Measurements from ENCODE around the gene CGB5. TPM values are rescaled to one million over a fixed set of nuclear protein-coding genes. Genes with fewer than 3 reads are reported as not detected.
"Not testable (repeated sequence)": the region's sequence is repeated elsewhere in the genome, so short reads cannot be mapped to it uniquely, and the experiment has no call there.

Gene CGB5
- total RNA-seq, 1 donor from 2014 or later, result not detected

DNA sequence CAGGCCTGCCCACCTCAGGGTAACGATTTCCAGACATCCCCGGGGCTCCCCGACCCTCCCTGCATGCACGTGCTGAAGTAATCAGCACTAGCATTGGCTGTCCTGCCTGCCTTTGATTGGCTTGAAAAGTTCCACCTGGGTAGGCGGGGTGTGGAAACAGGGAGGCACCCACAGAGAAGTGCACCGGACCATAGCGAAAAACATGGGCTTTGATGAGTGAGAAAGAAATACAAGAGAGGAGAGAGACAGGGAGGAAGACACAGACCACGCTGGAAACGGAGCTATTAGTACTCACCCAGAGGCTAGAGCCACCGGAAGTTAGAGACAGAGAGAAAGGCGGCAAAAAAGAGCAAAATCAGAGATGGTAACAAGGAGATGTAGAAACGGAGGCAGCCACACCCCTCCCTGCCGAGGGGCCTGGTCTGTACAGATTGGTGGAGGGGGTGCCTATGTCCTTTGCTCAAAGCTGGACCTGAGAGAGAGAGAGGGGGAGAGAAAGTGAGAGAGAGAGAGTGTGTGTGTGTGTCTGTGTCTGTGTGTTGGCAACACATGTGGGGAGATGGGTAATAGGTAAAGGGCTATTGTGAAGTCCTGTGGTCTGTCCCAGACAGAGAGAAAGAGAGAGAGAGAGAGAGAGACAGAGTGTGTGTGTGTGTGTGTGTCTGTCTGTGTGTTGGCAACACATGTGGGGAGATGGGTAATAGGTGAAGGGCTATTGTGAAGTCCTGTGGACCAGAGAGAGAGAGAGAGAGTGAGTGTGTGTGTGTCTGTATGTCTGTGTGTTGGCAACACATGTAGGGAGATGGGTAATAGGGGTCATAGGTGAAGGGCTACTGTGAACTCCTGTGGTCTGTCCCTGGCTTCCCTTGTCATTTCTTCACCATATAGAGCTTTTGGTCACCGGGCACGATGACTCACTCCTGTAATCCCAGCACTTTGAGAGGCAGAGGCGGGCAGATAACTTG lies 22.4 kb upstream of the CGB5 start:
- Histone ChIP-seq H3K4me3 (ENCODE audit: low read length in 3 of 3) (no peak overlapping the region), H3K9me3 (ENCODE audit: control insufficient read depth in 3 of 3, low read length in 3 of 3) (no peaks in the 10 kb centered on the region), H3K36me3 (ENCODE audit: control insufficient read depth in 3 of 3, insufficient read depth in 3 of 3, low read length in 3 of 3) (peaks cover 0 to 1% (median under 1%) of the 10 kb centered on the region in 3 donors), H3K27me3 (ENCODE audit: control insufficient read depth in 3 of 3, insufficient read depth in 3 of 3, low read length in 3 of 3) (peaks cover 3 to 11% (median 4%) of the 10 kb centered on the region in 3 donors), H3K9ac (ENCODE audit: low read depth in 1 of 3, low read length in 3 of 3) (no peak overlapping the region), H3K4me1 (ENCODE audit: control insufficient read depth in 3 of 3, insufficient read depth in 3 of 3, low read length in 3 of 3) (peaks cover 15 to 21% (median 16%) of the 10 kb centered on the region in 3 donors), H3K27ac (ENCODE audit: low read depth, low read length) (no peak overlapping the region)

- Histone ChIP-seq H3K4me1 (ENCODE audit: control insufficient read depth in 3 of 3, insufficient read depth in 3 of 3, low read length in 3 of 3) (peaks cover 15 to 21% (median 16%) of the 10 kb centered on the region in 3 donors), H3K9ac (ENCODE audit: low read depth in 1 of 3, low read length in 3 of 3) (no peak overlapping the region), H3K27ac (ENCODE audit: low read depth, low read length) (no peak overlapping the region), H3K4me3 (ENCODE audit: low read length in 3 of 3) (no peak overlapping the region), H3K27me3 (ENCODE audit: control insufficient read depth in 3 of 3, insufficient read depth in 3 of 3, low read length in 3 of 3) (peaks cover 2 to 11% (median 4%) of the 10 kb centered on the region in 3 donors), H3K9me3 (ENCODE audit: control insufficient read depth in 3 of 3, low read length in 3 of 3) (no peaks in the 10 kb centered on the region), H3K36me3 (ENCODE audit: control insufficient read depth in 3 of 3, insufficient read depth in 3 of 3, low read length in 3 of 3) (no peaks in the 10 kb centered on the region)
These were observed 21.5 kb upstream of the CGB5 start for GRCh38 chr19:49022116-49022515.

- H3K27me3 ChIP-seq (ENCODE audit: control insufficient read depth in 3 of 3, insufficient read depth in 3 of 3, low read length in 3 of 3), result peaks cover 0 to 11% (median 2%) of the 10 kb centered on the region in 3 donors
- not testable (repeated sequence) for H3K9ac ChIP-seq (ENCODE audit: low read depth in 1 of 3, low read length in 3 of 3); H3K36me3 ChIP-seq (ENCODE audit: control insufficient read depth in 3 of 3, insufficient read depth in 3 of 3, low read length in 3 of 3); H3K4me3 ChIP-seq (ENCODE audit: low read length in 3 of 3); H3K4me1 ChIP-seq (ENCODE audit: control insufficient read depth in 3 of 3, insufficient read depth in 3 of 3, low read length in 3 of 3); H3K9me3 ChIP-seq (ENCODE audit: control insufficient read depth in 3 of 3, low read length in 3 of 3); H3K27ac ChIP-seq (ENCODE audit: low read depth, low read length)
These were observed 19.4 kb upstream of the CGB5 start, which contains the start of gene CGB3 for GRCh38 chr19:49024233-49024632. TSS of gene CGB3 (minus strand) at chr19:49024333. CDS start at chr19:49023971, 362 bp downstream.

GRCh38 chr19:49025088-49025487 lies 18.6 kb upstream of the CGB5 start:
- H3K9ac ChIP-seq (ENCODE audit: low read depth in 1 of 3, low read length in 3 of 3); H3K9me3 ChIP-seq (ENCODE audit: control insufficient read depth in 3 of 3, low read length in 3 of 3); H3K27me3 ChIP-seq (ENCODE audit: control insufficient read depth in 3 of 3, insufficient read depth in 3 of 3, low read length in 3 of 3); H3K27ac ChIP-seq (ENCODE audit: low read depth, low read length); H3K4me3 ChIP-seq (ENCODE audit: low read length in 3 of 3); H3K4me1 ChIP-seq (ENCODE audit: control insufficient read depth in 3 of 3, insufficient read depth in 3 of 3, low read length in 3 of 3); H3K36me3 ChIP-seq (ENCODE audit: control insufficient read depth in 3 of 3, insufficient read depth in 3 of 3, low read length in 3 of 3): not testable (repeated sequence)

- H3K9me3 ChIP-seq (ENCODE audit: control insufficient read depth in 3 of 3, low read length in 3 of 3); H3K27me3 ChIP-seq (ENCODE audit: control insufficient read depth in 3 of 3, insufficient read depth in 3 of 3, low read length in 3 of 3); H3K27ac ChIP-seq (ENCODE audit: low read depth, low read length); H3K4me1 ChIP-seq (ENCODE audit: control insufficient read depth in 3 of 3, insufficient read depth in 3 of 3, low read length in 3 of 3); H3K4me3 ChIP-seq (ENCODE audit: low read length in 3 of 3); H3K9ac ChIP-seq (ENCODE audit: low read depth in 1 of 3, low read length in 3 of 3); H3K36me3 ChIP-seq (ENCODE audit: control insufficient read depth in 3 of 3, insufficient read depth in 3 of 3, low read length in 3 of 3): not testable (repeated sequence)
These were observed 18.0 kb upstream of the CGB5 start for GRCh38 chr19:49025599-49025998.

DNA sequence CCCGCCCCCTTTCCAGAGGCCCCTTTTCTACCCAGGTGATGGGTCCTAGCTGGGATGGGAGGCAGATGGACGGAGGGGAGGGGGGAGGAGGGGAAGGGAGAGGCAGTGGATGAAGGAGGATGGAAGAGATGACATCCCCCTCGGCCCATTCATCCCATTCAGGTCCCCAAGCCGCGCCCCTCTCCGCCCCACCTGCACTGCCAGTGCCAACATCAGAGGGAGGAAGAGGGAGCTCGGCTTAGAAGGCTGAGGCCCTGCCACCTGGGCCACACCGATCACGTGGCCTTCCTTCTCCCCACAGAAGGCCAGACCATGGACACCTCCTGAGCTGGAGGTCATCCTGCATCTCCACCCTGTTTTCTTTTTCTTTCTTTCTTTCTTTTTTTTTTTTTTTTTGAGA lies 15.0 kb upstream of the CGB5 start:
- not testable (repeated sequence) for H3K36me3 ChIP-seq (ENCODE audit: control insufficient read depth in 3 of 3, insufficient read depth in 3 of 3, low read length in 3 of 3); H3K4me1 ChIP-seq (ENCODE audit: control insufficient read depth in 3 of 3, insufficient read depth in 3 of 3, low read length in 3 of 3); H3K27ac ChIP-seq (ENCODE audit: low read depth, low read length)

DNA sequence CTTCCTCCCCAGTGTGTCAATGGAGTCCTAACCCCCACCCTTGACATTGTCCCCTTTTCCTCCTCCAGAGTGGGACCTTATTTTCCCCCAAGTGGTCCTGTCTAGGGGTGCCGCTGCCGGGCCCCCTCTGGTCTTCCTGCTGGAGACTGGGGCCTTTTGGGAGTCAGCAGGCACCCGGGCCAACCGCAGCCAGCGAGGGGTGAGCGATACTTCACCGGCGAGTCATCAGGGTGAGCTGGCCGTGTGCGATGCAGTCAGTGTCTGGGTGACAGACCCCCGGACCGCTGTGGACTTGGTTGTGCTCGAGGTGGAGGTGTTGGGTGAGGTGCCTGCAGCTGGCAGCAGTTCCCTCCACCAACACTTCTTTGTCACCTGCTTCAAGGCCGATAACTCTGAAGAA lies 13.9 kb upstream of the CGB5 start:
- not testable (repeated sequence) for H3K4me1 ChIP-seq (ENCODE audit: control insufficient read depth in 3 of 3, insufficient read depth in 3 of 3, low read length in 3 of 3); H3K36me3 ChIP-seq (ENCODE audit: control insufficient read depth in 3 of 3, insufficient read depth in 3 of 3, low read length in 3 of 3); H3K9ac ChIP-seq (ENCODE audit: low read depth in 1 of 3, low read length in 3 of 3); H3K27me3 ChIP-seq (ENCODE audit: control insufficient read depth in 3 of 3, insufficient read depth in 3 of 3, low read length in 3 of 3); H3K4me3 ChIP-seq (ENCODE audit: low read length in 3 of 3); H3K27ac ChIP-seq (ENCODE audit: low read depth, low read length); H3K9me3 ChIP-seq (ENCODE audit: control insufficient read depth in 3 of 3, low read length in 3 of 3)

More for the DNA sequence above, 15.0 kb upstream of the CGB5 start:
- H3K9ac ChIP-seq (ENCODE audit: low read depth in 1 of 3, low read length in 3 of 3); H3K9me3 ChIP-seq (ENCODE audit: control insufficient read depth in 3 of 3, low read length in 3 of 3); H3K4me3 ChIP-seq (ENCODE audit: low read length in 3 of 3); H3K27me3 ChIP-seq (ENCODE audit: control insufficient read depth in 3 of 3, insufficient read depth in 3 of 3, low read length in 3 of 3): not testable (repeated sequence)

DNA sequence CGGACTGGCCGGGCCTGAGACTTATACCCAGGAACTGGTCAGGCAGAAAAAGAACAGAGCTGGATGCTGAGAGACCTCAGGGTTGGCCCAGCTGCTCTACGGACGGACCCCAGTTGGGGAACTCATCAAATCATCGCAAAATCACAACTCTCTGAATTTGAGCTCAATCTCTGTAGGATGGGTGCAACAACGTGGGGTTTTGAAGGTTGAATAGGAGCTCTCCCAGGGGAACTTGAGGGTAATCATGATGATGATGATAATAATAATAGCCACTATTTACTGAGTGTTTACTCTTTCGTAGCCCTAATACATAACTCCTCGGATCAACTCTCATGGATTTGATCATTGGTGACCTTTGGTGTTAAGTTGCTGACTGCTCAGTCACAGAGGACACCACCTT lies 13.3 kb upstream of the CGB5 start:
- H3K27ac ChIP-seq (ENCODE audit: low read depth, low read length); H3K4me1 ChIP-seq (ENCODE audit: control insufficient read depth in 3 of 3, insufficient read depth in 3 of 3, low read length in 3 of 3); H3K27me3 ChIP-seq (ENCODE audit: control insufficient read depth in 3 of 3, insufficient read depth in 3 of 3, low read length in 3 of 3); H3K36me3 ChIP-seq (ENCODE audit: control insufficient read depth in 3 of 3, insufficient read depth in 3 of 3, low read length in 3 of 3); H3K9me3 ChIP-seq (ENCODE audit: control insufficient read depth in 3 of 3, low read length in 3 of 3); H3K4me3 ChIP-seq (ENCODE audit: low read length in 3 of 3); H3K9ac ChIP-seq (ENCODE audit: low read depth in 1 of 3, low read length in 3 of 3): not testable (repeated sequence)

DNA sequence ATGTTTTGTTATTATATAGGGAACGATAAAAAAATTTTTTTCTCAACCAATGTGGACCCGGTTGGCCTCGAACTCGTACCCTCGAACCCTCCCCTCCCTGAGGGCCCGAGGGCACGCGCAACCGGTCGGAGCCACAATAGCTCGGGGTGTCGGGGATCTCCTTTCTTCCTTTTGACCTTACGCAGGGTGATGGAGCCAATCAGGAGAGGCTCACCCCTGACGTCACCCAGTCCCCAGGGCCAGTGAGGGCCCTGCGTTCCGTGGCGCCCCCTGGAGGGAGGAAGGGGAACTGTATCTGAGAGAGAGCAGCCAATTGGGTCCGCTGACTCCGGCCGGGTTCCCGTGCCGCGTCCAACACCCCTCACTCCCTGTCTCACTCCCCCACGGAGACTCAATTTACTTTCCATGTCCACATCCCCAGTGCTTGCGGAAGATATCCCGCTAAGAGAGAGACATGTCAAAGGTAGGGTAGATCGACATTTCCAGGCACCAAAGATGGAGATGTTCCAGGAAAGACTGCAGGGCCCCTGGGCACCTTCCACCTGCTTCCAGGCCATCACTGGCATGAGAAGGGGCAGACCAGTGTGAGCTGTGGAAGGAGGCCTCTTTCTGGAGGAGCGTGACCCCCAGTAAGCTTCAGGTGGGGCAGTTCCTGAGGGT lies 11.9 kb upstream of the CGB5 start, which contains the start of gene CGB2:
Gene CGB2 (plus strand): TSS at position 249 of the 660 bp plus-strand sequence. CDS start 206 bp downstream, at position 455.
- H3K9ac ChIP-seq (ENCODE audit: low read depth in 1 of 3, low read length in 3 of 3); H3K36me3 ChIP-seq (ENCODE audit: control insufficient read depth in 3 of 3, insufficient read depth in 3 of 3, low read length in 3 of 3); H3K27ac ChIP-seq (ENCODE audit: low read depth, low read length); H3K4me3 ChIP-seq (ENCODE audit: low read length in 3 of 3); H3K9me3 ChIP-seq (ENCODE audit: control insufficient read depth in 3 of 3, low read length in 3 of 3); H3K27me3 ChIP-seq (ENCODE audit: control insufficient read depth in 3 of 3, insufficient read depth in 3 of 3, low read length in 3 of 3); H3K4me1 ChIP-seq (ENCODE audit: control insufficient read depth in 3 of 3, insufficient read depth in 3 of 3, low read length in 3 of 3): not testable (repeated sequence)

DNA sequence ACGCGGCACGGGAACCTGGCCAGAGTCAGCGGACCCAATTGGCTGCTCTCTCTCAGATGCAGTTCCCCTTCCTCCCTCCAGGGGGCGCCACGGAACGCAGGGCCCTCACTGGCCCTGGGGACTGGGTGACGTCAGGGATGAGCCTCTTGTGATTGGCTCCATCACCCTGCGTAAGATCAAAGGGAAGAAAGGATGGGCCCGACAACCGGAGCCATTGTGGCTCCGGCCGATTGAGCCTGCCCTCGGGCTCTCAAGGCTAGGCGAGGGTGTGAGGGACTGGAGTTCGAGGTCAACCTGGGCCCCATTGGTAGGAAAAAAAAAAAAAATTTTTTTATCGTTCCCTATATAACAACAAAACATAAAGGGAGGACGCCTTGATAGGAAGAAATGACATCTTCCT lies 6.8 kb upstream of the CGB5 start, which contains the start of gene CGB1:
Gene CGB1 (minus strand): TSS at position 81 of the 400 bp plus-strand sequence. CDS start 184 bp downstream, outside the sequence.
- not testable (repeated sequence) for H3K27me3 ChIP-seq (ENCODE audit: control insufficient read depth in 3 of 3, insufficient read depth in 3 of 3, low read length in 3 of 3); H3K4me3 ChIP-seq (ENCODE audit: low read length in 3 of 3); H3K27ac ChIP-seq (ENCODE audit: low read depth, low read length); H3K9ac ChIP-seq (ENCODE audit: low read depth in 1 of 3, low read length in 3 of 3); H3K9me3 ChIP-seq (ENCODE audit: control insufficient read depth in 3 of 3, low read length in 3 of 3); H3K4me1 ChIP-seq (ENCODE audit: control insufficient read depth in 3 of 3, insufficient read depth in 3 of 3, low read length in 3 of 3); H3K36me3 ChIP-seq (ENCODE audit: control insufficient read depth in 3 of 3, insufficient read depth in 3 of 3, low read length in 3 of 3)

All from skeletal muscle tissue (tissue), 4 donors.